Hepatocyte (in vitro differentiated cells): Measurements from ENCODE around the gene IFNA4.

Source experiments
- EZH2 ChIP-seq: fragments of 200-600 bp; sonication (generic); IDR thresholded peaks from 2 replicates; pipeline ENCODE4 v1.6.1; 2016; ENCODE audit warnings: antibody characterized with exemption, mild to moderate bottlenecking, borderline replicate concordance
- EZH2phosphoT487 ChIP-seq: fragments of 200-600 bp; sonication (generic); IDR thresholded peaks from one replicate; pipeline ENCODE4 v1.6.1; 2018; ENCODE audit warnings: antibody characterized with exemption, mild to moderate bottlenecking, low read depth, moderate library complexity; ENCODE audit not compliant: unreplicated experiment, severe bottlenecking
- TF ChIP-seq, protein P1 (sequence below): fragments of 200-600 bp; sonication (generic); IDR thresholded peaks from 2 replicates; pipeline ENCODE4 v1.5.1; 2016; ENCODE audit warnings: antibody characterized with exemption, mild to moderate bottlenecking; ENCODE audit not compliant: poor library complexity

DNA sequence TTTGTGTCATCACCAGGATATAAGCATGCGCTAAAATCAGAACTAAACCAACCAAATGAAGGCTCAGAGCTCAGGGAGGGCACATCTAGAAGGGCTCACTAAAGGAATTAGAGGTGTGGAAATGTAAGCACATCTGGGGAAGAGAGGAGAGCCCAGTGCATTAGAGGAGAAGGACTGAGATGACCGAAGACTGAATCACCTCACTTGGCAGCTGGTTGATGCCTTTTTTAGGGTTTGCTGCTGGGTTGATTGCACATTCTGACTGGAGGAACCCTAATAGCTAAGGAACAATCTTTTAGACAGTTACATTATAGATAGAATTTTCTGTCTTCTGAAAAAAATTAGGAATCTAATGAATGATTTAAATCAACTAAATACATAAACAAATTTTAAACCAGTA is 12.7 kb downstream of the IFNA4 start:
- TF ChIP-seq, protein P1, sequence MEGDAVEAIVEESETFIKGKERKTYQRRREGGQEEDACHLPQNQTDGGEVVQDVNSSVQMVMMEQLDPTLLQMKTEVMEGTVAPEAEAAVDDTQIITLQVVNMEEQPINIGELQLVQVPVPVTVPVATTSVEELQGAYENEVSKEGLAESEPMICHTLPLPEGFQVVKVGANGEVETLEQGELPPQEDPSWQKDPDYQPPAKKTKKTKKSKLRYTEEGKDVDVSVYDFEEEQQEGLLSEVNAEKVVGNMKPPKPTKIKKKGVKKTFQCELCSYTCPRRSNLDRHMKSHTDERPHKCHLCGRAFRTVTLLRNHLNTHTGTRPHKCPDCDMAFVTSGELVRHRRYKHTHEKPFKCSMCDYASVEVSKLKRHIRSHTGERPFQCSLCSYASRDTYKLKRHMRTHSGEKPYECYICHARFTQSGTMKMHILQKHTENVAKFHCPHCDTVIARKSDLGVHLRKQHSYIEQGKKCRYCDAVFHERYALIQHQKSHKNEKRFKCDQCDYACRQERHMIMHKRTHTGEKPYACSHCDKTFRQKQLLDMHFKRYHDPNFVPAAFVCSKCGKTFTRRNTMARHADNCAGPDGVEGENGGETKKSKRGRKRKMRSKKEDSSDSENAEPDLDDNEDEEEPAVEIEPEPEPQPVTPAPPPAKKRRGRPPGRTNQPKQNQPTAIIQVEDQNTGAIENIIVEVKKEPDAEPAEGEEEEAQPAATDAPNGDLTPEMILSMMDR, result no peak
- TF ChIP-seq EZH2 (no peak), EZH2phosphoT487 (no peak)
